Activated CD8-positive, alpha-beta memory T cell treated with anti-CD3 and anti-CD28 coated beads, Interleukin-2, amount 10 ng/mL, durations not matched to agents 7 days and 5 days (primary cell): ENCODE results near the gene CAPZB. TPM values are rescaled to one million over a fixed set of nuclear protein-coding genes. Genes with fewer than 3 reads are reported as not detected.
"Not testable (repeated sequence)": the region's sequence is repeated elsewhere in the genome, so short reads cannot be mapped to it uniquely, and the experiment has no call there.

Experiments
- ATAC-seq: fragments of 150-1000 bp; cut with Tn5 transposase; one replicate; pipeline ENCODE4 v1.10.0; 2021; ENCODE audit warnings: moderate library complexity
- CTCF ChIA-PET: fragments of 350-600 bp; sonication (Branson Sonifier 250); formaldehyde crosslinking; loops from one replicate; lab custom pipeline; 2021; ENCODE audit warnings: antibody characterized with exemption; lab: Charles Lee
- DNase-seq: peaks from one replicate; pipeline ENCODE4 v3.0.0-alpha.2; 2020
- H3K27ac Mint-ChIP-seq: one replicate; pipeline ENCODE4 v1.8.0; 2021; ENCODE audit warnings: mild to moderate bottlenecking, mixed read lengths
- H3K27me3 Mint-ChIP-seq: one replicate; pipeline ENCODE4 v1.8.0; 2021; ENCODE audit warnings: mixed read lengths
- H3K36me3 Mint-ChIP-seq: one replicate; pipeline ENCODE4 v1.8.0; 2021; ENCODE audit warnings: mild to moderate bottlenecking, mixed read lengths
- H3K4me1 Mint-ChIP-seq: one replicate; pipeline ENCODE4 v1.8.0; 2021; ENCODE audit warnings: mixed read lengths
- H3K4me3 Mint-ChIP-seq: one replicate; pipeline ENCODE4 v1.8.0; 2021; ENCODE audit warnings: mild to moderate bottlenecking, moderate library complexity, mixed read lengths
- H3K9me3 Mint-ChIP-seq: one replicate; pipeline ENCODE4 v1.8.0; 2022; ENCODE audit warnings: low read depth, mixed read lengths
- total RNA-seq, 2 experiments: library from RNA; stranded (reverse); gene quantifications; one replicate each; pipeline ENCODE4 v1.2.3, GENCODE V29; 2021

Gene CAPZB
- total RNA-seq, 2 experiments from 2014 or later: 411 to 427 TPM

GRCh38 chr1:19512545-19512944 lies 27.2 kb upstream of the CAPZB start:
- CTCF ChIA-PET: no interaction called here
- peaks cover 16% of the 10 kb centered on the region for H3K4me1 Mint-ChIP-seq

GRCh38 chr1:19511116-19511515 lies 25.8 kb upstream of the CAPZB start:
- DNase-seq (no peak), ATAC-seq (no peak)
- no peaks in the 10 kb centered on the region for H3K9me3 Mint-ChIP-seq
- H3K4me3 Mint-ChIP-seq: no peak overlapping the region
- H3K27ac Mint-ChIP-seq: no peak overlapping the region
- peaks cover 3% of the 10 kb centered on the region for H3K36me3 Mint-ChIP-seq
- CTCF ChIA-PET: interaction anchor here (1.1 kb wide), 1 partner anchor 25 kb away, joined by 3 read pairs; no protein-coding TSS in a partner anchor
- peaks cover 6% of the 10 kb centered on the region for H3K27me3 Mint-ChIP-seq
- peaks cover 16% of the 10 kb centered on the region for H3K4me1 Mint-ChIP-seq

More at GRCh38 chr1:19512545-19512944, 27.2 kb upstream of the CAPZB start:
- H3K36me3 Mint-ChIP-seq: peaks cover 5% of the 10 kb centered on the region
- H3K27me3 Mint-ChIP-seq: no peaks in the 10 kb centered on the region
- H3K9me3 Mint-ChIP-seq: no peaks in the 10 kb centered on the region
- no peak overlapping the region for H3K27ac Mint-ChIP-seq
- no peak for DNase-seq
- no peak for ATAC-seq
- H3K4me3 Mint-ChIP-seq: no peak overlapping the region

DNA sequence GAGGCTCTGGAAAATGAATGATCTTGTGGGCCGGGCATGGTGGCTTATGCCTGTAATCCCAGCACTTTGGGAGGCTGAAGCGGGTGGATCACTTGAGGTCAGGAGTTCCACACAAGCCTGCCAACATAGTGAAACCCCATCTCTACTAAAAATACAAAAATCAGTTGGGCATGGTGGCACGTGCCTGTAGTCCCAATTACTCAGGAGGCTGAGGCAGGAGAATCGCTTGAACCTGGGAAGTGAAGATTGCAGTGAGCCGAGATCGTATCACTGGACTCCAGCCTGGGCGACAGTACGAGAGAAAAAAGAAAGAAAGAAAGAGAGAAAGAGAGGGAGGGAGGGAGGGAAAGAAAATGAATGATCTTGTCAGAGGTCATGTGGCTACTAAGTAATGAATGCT lies 24.3 kb upstream of the CAPZB start:
- ATAC-seq, H3K27me3 Mint-ChIP-seq, CTCF ChIA-PET, H3K36me3 Mint-ChIP-seq, H3K4me3 Mint-ChIP-seq, H3K27ac Mint-ChIP-seq, H3K9me3 Mint-ChIP-seq, DNase-seq: not testable (repeated sequence)
- peaks cover 29% of the 10 kb centered on the region for H3K4me1 Mint-ChIP-seq

DNA sequence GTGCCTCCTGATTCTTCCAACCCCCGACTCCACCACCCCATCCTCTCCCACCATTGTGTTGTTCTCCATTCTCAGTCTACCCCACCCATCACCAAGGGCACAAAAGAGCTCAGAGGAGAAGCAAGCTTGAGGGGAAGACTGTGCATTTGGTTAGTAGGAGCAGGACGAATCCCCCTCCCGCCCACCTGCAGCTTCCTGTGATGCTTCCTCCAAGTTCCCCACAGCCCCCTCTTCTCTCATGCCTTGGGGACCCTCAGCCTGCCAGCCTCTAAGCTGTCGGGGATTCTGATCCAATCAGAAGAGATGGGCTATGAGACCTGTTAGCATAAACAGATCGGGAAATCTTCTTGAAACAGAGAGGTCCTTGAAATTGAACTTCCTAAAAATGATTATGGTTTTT lies 22.2 kb upstream of the CAPZB start:
- ATAC-seq: no peak
- Mint-ChIP-seq H3K36me3 (peaks cover 3% of the 10 kb centered on the region), H3K27me3 (peaks cover 6% of the 10 kb centered on the region), H3K4me3 (no peak overlapping the region), H3K4me1 (peaks cover 30% of the 10 kb centered on the region), H3K9me3 (no peaks in the 10 kb centered on the region), H3K27ac (no peak overlapping the region)
- no peak for DNase-seq
- CTCF ChIA-PET: interaction anchor here (0.7 kb wide), 2 partner anchors 163 to 1301 kb away, joined by 4 read pairs; no protein-coding TSS in a partner anchor

- Mint-ChIP-seq H3K36me3 (peaks cover 3% of the 10 kb centered on the region), H3K4me3 (no peak overlapping the region), H3K27me3 (peaks cover 6% of the 10 kb centered on the region), H3K9me3 (no peaks in the 10 kb centered on the region), H3K27ac (no peak overlapping the region), H3K4me1 (peaks cover 32% of the 10 kb centered on the region)
- DNase-seq (no peak), ATAC-seq (no peak)
- CTCF ChIA-PET: interaction anchor here (1.2 to 1.4 kb wide), 2 partner anchors 12 to 76 kb away, joined by 4 read pairs; no protein-coding TSS in a partner anchor
Observed at GRCh38 chr1:19505693-19506457, 20.5 kb upstream of the CAPZB start.

- peaks cover 6% of the 10 kb centered on the region for H3K27me3 Mint-ChIP-seq
- peaks cover 32% of the 10 kb centered on the region for H3K4me1 Mint-ChIP-seq
- H3K27ac Mint-ChIP-seq: no peak overlapping the region
- no peak overlapping the region for H3K4me3 Mint-ChIP-seq
- CTCF ChIA-PET: interaction anchor here (1.2 to 1.4 kb wide), 2 partner anchors 11 to 77 kb away, joined by 4 read pairs; no protein-coding TSS in a partner anchor
- no peak for ATAC-seq
- no peak for DNase-seq
- no peaks in the 10 kb centered on the region for H3K9me3 Mint-ChIP-seq
- peaks cover 3% of the 10 kb centered on the region for H3K36me3 Mint-ChIP-seq
Observed at GRCh38 chr1:19504796-19505692, 19.7 kb upstream of the CAPZB start.

- H3K4me3 Mint-ChIP-seq, DNase-seq, ATAC-seq, H3K9me3 Mint-ChIP-seq, H3K27ac Mint-ChIP-seq, H3K27me3 Mint-ChIP-seq, H3K36me3 Mint-ChIP-seq: not testable (repeated sequence)
- CTCF ChIA-PET: interaction anchor here (1.6 kb wide), 1 partner anchor 15 kb away, joined by 4 read pairs; no protein-coding TSS in a partner anchor
- H3K4me1 Mint-ChIP-seq: peaks cover 16% of the 10 kb centered on the region
Observed at GRCh38 chr1:19502284-19502683, 16.9 kb upstream of the CAPZB start.

- H3K27ac Mint-ChIP-seq, DNase-seq, CTCF ChIA-PET, ATAC-seq, H3K27me3 Mint-ChIP-seq, H3K9me3 Mint-ChIP-seq, H3K36me3 Mint-ChIP-seq, H3K4me3 Mint-ChIP-seq: not testable (repeated sequence)
- peaks cover 17% of the 10 kb centered on the region for H3K4me1 Mint-ChIP-seq
Observed at GRCh38 chr1:19499887-19500286, 14.5 kb upstream of the CAPZB start.

DNA sequence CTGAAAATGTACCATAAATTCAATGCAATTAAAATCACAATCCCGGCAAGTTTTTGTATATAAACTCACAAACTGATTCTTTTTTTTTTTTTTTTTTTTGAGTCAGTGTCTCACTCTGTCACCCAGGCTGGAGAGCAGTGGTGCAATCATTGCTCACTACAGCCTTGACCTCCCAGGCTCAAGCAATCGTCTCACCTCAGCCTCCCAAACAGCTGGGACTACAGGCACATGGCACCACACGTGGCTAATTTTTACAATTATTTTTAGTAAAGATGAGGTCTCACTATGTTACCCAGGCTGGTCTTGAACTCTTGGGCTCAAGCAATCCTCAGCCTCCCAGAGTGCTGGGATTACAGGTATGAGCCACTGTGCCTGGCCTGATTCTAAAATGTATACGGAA lies 12.1 kb upstream of the CAPZB start:
- H3K4me3 Mint-ChIP-seq, H3K36me3 Mint-ChIP-seq, DNase-seq, H3K27me3 Mint-ChIP-seq, H3K27ac Mint-ChIP-seq, ATAC-seq, H3K9me3 Mint-ChIP-seq: not testable (repeated sequence)
- H3K4me1 Mint-ChIP-seq: peaks cover 21% of the 10 kb centered on the region
- CTCF ChIA-PET: interaction anchor here (0.7 kb wide), 1 partner anchor 182 kb away, joined by 3 read pairs; no protein-coding TSS in a partner anchor

DNA sequence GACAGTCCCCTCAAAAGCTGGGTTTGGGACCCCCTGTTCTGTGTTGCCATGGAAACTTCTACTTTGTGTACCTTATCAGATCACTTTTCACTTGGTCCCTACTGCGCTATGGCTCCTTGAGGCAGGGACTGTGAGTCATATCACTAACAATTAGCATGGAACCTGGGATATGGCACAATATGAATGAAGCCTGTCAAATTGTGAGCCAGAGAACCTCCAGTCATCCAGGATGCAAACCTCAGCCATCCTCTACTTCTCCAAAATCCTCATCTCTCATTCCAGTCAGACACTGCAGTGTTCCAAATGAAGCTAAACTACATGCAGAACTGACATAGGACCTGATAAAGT lies 11.2 kb upstream of the CAPZB start:
- CTCF ChIA-PET: interaction anchor here (2.7 to 3.0 kb wide), 2 partner anchors 9 to 86 kb away, joined by 10 to 13 read pairs; no protein-coding TSS in a partner anchor
- ATAC-seq (no peak), DNase-seq (no peak)
- Mint-ChIP-seq H3K27ac (no peak overlapping the region), H3K36me3 (no peaks in the 10 kb centered on the region), H3K9me3 (no peaks in the 10 kb centered on the region), H3K27me3 (no peaks in the 10 kb centered on the region), H3K4me3 (no peak overlapping the region), H3K4me1 (peaks cover 26% of the 10 kb centered on the region)

DNA sequence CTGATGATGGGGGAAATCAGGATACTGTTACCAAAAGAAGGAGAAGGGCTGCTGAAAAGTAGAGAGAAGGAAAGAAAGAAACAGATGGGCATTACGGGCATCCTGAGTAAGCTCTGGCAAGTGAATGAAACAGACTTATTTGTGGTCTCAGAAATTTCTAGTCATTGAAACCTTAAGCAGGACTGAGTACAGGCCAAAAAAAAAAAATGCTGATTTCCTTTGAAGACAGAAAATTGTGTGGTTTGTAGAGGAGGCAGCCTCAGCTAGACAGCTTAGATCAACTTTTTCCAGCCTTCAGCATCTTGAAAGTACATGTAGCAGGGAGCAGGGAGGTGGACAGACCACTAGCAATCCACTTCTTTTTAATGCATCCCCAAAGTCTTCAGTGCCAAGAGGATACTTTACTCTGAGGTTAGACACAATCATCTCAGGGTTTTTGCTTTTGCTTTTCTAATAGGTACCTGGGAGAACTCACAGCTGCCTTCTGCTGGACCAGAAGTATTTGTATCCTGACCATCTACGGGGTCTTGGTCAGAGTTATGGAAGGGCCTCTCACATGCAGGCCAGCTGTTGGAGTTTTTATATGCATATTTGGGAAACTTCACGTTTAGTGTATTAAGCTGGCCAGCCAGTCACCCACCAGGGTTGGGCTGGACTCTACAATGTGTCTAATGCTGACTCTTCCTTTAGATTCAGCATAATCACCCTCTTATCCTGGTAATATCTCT lies 10.6 kb upstream of the CAPZB start:
- DNase-seq (no peak), ATAC-seq (no peak)
- Mint-ChIP-seq H3K4me3 (no peak overlapping the region), H3K4me1 (peaks cover 27% of the 10 kb centered on the region), H3K36me3 (no peaks in the 10 kb centered on the region), H3K27ac (no peak overlapping the region), H3K27me3 (no peaks in the 10 kb centered on the region), H3K9me3 (no peaks in the 10 kb centered on the region)
- CTCF ChIA-PET: interaction anchor here (2.7 to 3.0 kb wide), 2 partner anchors 9 to 87 kb away, joined by 10 to 13 read pairs; no protein-coding TSS in a partner anchor

DNA sequence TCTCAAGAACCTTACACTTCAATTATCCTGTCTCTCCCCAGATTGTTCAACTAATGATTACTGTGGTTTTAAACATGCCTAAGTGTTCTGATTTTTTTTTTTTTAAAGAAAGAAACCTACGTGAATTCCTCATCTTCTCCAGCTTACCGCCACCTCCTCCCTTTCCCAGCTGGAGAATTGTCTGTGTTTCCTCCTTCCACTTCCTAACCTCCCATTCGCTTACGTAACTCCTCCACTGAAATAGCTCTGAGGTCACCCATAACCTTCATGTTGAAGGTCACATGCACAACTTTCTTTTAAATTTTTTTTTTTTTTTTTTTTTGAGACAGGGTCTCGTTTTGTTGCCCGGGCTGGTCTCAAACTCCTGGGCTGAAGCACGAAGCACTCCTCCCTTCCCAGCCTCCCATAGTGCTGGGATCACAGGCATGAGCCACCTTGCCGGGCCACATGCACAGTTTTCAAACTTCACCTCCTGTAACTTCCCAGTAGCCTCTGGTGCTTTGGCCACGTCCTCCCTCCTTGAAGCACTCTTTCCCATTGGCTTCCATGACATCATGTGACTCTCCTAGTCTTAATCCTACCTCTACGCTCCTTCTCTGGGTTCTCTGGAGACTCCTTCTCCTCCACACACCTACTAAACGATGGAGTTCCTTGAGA lies 9.8 kb upstream of the CAPZB start:
- Mint-ChIP-seq H3K36me3 (no peaks in the 10 kb centered on the region), H3K4me1 (peaks cover 27% of the 10 kb centered on the region), H3K27me3 (no peaks in the 10 kb centered on the region), H3K9me3 (no peaks in the 10 kb centered on the region), H3K27ac (no peak overlapping the region), H3K4me3 (no peak overlapping the region)
- ATAC-seq: no peak
- CTCF ChIA-PET: interaction anchor here (2.7 to 3.0 kb wide), 2 partner anchors 8 to 87 kb away, joined by 10 to 13 read pairs; no protein-coding TSS in a partner anchor
- no peak for DNase-seq
